H1 (cell line): ENCODE data around the gene BSG. TPM values are rescaled to one million over a fixed set of nuclear protein-coding genes. Genes with fewer than 3 reads are reported as not detected.
A peak's percentile ranks its signal among the peaks of the same experiment; 100 is the strongest.

Experiments used
- CTCF ChIA-PET: fragments of 300-600 bp; sonication (Branson Sonifier 250); formaldehyde crosslinking; loops from one replicate; lab custom pipeline; 2021; ENCODE audit not compliant: partially characterized antibody; lab: Charles Lee
- POLR2A ChIA-PET: fragments of 300-600 bp; sonication (Branson Sonifier 250); formaldehyde crosslinking; loops from one replicate; lab custom pipeline; 2021; ENCODE audit warnings: inconsistent platforms; ENCODE audit not compliant: partially characterized antibody; lab: Charles Lee
- DNase-seq, 2 experiments: peaks; one replicate each; pipeline versions ENCODE4 v3.0.0 to v3.0.0-alpha.2; 2010 to 2022; ENCODE audit warnings: low spot score in 2 of 2, low read depth in 1 of 2, mixed read lengths in 1 of 2
- FAIRE-seq: peaks from 2 replicates; lab custom pipeline; 2011; peaks lifted over from hg19 to GRCh38; lab: Jason Lieb, UNC
- H2AFZ ChIP-seq: 2 replicates; pipeline ENCODE4 v1.8.1; 2012; ENCODE audit warnings: low read length, inconsistent platforms
- H2AK5ac ChIP-seq: 2 replicates; pipeline ENCODE4 v1.6.1; 2013; ENCODE audit warnings: low read depth, low read length
- H2BK120ac ChIP-seq: replicated peaks from 2 replicates; pipeline ENCODE3; 2013; ENCODE audit warnings: low read depth, low read length, inconsistent platforms
- H2BK12ac ChIP-seq: 2 replicates; pipeline ENCODE4 v1.6.1; 2013; ENCODE audit warnings: low read depth, low read length
- H2BK15ac ChIP-seq: 2 replicates; pipeline ENCODE4 v1.6.1; 2013; ENCODE audit warnings: low read length
- H2BK20ac ChIP-seq: 2 replicates; pipeline ENCODE4 v1.6.1; 2013; ENCODE audit warnings: low read length
- H2BK5ac ChIP-seq: 2 replicates; pipeline ENCODE4 v1.6.1; 2013; ENCODE audit warnings: low read depth, low read length
- H3K14ac ChIP-seq: 2 replicates; pipeline ENCODE4 v1.6.1; 2013; ENCODE audit warnings: inconsistent platforms; ENCODE audit not compliant: insufficient read length
- H3K18ac ChIP-seq: 2 replicates; pipeline ENCODE4 v1.6.1; 2013; ENCODE audit warnings: low read length; ENCODE audit errors: extremely low read depth
- H3K23ac ChIP-seq: 2 replicates; pipeline ENCODE4 v1.6.1; 2013; ENCODE audit warnings: inconsistent platforms; ENCODE audit not compliant: insufficient read length
- H3K23me2 ChIP-seq: 2 replicates; pipeline ENCODE4 v1.6.1; 2013; ENCODE audit warnings: low read depth, low read length
- H3K27ac ChIP-seq: 2 replicates; pipeline ENCODE4 v1.6.1; 2011; ENCODE audit warnings: low read depth, low read length, inconsistent platforms
- H3K27me3 ChIP-seq, 4 experiments: replicated peaks in 1 of 4; 1 replicate in 1 of 4; 2 replicates in 3 of 4; pipeline versions ENCODE4 v1.6.1 to v1.8.1; 2011 to 2013; ENCODE audit warnings: low read length in 3 of 4, mild to moderate bottlenecking in 3 of 4, inconsistent platforms in 2 of 4, mixed read lengths in 2 of 4, moderate library complexity in 1 of 4; ENCODE audit not compliant: control insufficient read depth in 3 of 4, insufficient read depth in 3 of 4; ENCODE audit errors: extremely low read depth in 1 of 4
- H3K36me3 ChIP-seq, 4 experiments: 2 replicates each; pipeline versions ENCODE4 v1.6.1 to v1.8.1; 2011 to 2013; ENCODE audit warnings: mild to moderate bottlenecking in 4 of 4, low read length in 3 of 4, moderate library complexity in 2 of 4, control low read depth in 1 of 4, inconsistent platforms in 1 of 4; ENCODE audit not compliant: insufficient read depth in 4 of 4, control insufficient read depth in 2 of 4
- H3K4ac ChIP-seq: replicated peaks from 2 replicates; pipeline ENCODE3; 2013; ENCODE audit warnings: low read length, low read depth, mixed read lengths, inconsistent platforms; ENCODE audit not compliant: insufficient read length
- H3K4me1 ChIP-seq, 4 experiments: replicated peaks in 1 of 4; 1 replicate in 1 of 4; 2 replicates in 3 of 4; pipeline versions ENCODE4 v1.6.1 to v1.8.1; 2011 to 2013; ENCODE audit warnings: low read length in 3 of 4, inconsistent platforms in 2 of 4, mixed read lengths in 1 of 4; ENCODE audit not compliant: insufficient read depth in 4 of 4, control insufficient read depth in 3 of 4
- H3K4me2 ChIP-seq, 2 experiments: 2 replicates each; pipeline versions ENCODE4 v1.6.1 to v1.8.1; 2011 to 2013; ENCODE audit warnings: low read depth in 2 of 2, low read length in 2 of 2, control low read depth in 1 of 2, inconsistent platforms in 1 of 2, mild to moderate bottlenecking in 1 of 2; ENCODE audit not compliant: insufficient read depth in 1 of 2
- H3K4me3 ChIP-seq, 4 experiments: fragments of 200-600, 300-600 bp in 1 of 4; sonication (generic), shearing (Covaris generic), sonication (Bioruptor Twin) in 1 of 4; 2 replicates each; pipeline versions ENCODE4 v1.5.1 to v1.8.1; 2011 to 2016; ENCODE audit warnings: low read length in 4 of 4, low read depth in 3 of 4, control low read depth in 2 of 4, inconsistent platforms in 2 of 4, mild to moderate bottlenecking in 2 of 4, mixed read lengths in 1 of 4, moderate library complexity in 1 of 4; ENCODE audit not compliant: insufficient read depth in 2 of 4; ENCODE audit errors: extremely low read depth in 1 of 4
- H3K56ac ChIP-seq: replicated peaks from 2 replicates; pipeline ENCODE3; 2013; ENCODE audit warnings: low read depth, mild to moderate bottlenecking, mixed read lengths, low read length, inconsistent platforms; ENCODE audit not compliant: insufficient read length
- H3K79me1 ChIP-seq: 2 replicates; pipeline ENCODE4 v1.6.1; 2013; ENCODE audit warnings: low read depth, low read length, control low read depth
- H3K79me2 ChIP-seq, 2 experiments: 2 replicates each; pipeline versions ENCODE4 v1.6.1 to v1.8.1; 2012 to 2013; ENCODE audit warnings: low read length in 2 of 2, mild to moderate bottlenecking in 2 of 2, inconsistent platforms in 1 of 2; ENCODE audit not compliant: insufficient read depth in 2 of 2, control insufficient read depth in 1 of 2
- H3K9ac ChIP-seq, 4 experiments: replicated peaks in 1 of 4; 1 replicate in 1 of 4; 2 replicates in 3 of 4; pipeline versions ENCODE4 v1.6.1 to v1.8.1; 2011 to 2013; ENCODE audit warnings: low read depth in 3 of 4, low read length in 3 of 4, control low read depth in 2 of 4, mild to moderate bottlenecking in 2 of 4, moderate library complexity in 2 of 4, inconsistent platforms in 1 of 4; ENCODE audit errors: extremely low read depth in 1 of 4
- H3K9me3 ChIP-seq, 2 experiments: 2 replicates each; pipeline versions ENCODE4 v1.6.1 to v1.8.1; 2012 to 2013; ENCODE audit warnings: mild to moderate bottlenecking in 2 of 2, moderate library complexity in 2 of 2, control low read depth in 1 of 2, inconsistent platforms in 1 of 2, low read depth in 1 of 2, low read length in 1 of 2, mixed read lengths in 1 of 2; ENCODE audit not compliant: insufficient read depth in 2 of 2
- H4K20me1 ChIP-seq, 2 experiments: replicated peaks in 1 of 2; 2 replicates each; pipeline versions ENCODE3 to v1.8.1; 2011 to 2013; ENCODE audit warnings: inconsistent platforms in 2 of 2, low read length in 2 of 2, mild to moderate bottlenecking in 1 of 2; ENCODE audit not compliant: insufficient read depth in 2 of 2, control insufficient read depth in 1 of 2
- H4K5ac ChIP-seq: 2 replicates; pipeline ENCODE4 v1.6.1; 2013; ENCODE audit warnings: low read length, low read depth, mixed read lengths, inconsistent platforms; ENCODE audit not compliant: insufficient read length
- H4K8ac ChIP-seq: 2 replicates; pipeline ENCODE4 v1.8.0; 2013; ENCODE audit warnings: mild to moderate bottlenecking, moderate library complexity, low read length, inconsistent platforms; ENCODE audit not compliant: insufficient read depth; ENCODE audit errors: extremely low read depth
- H4K91ac ChIP-seq: replicated peaks from 2 replicates; pipeline ENCODE3; 2013; ENCODE audit warnings: low read length, mixed read lengths, inconsistent platforms; ENCODE audit not compliant: insufficient read length
- ASH2L ChIP-seq: fragments of 200-600, 300-600 bp; sonication (generic); IDR thresholded peaks from one replicate; pipeline ENCODE4 v1.7.1; 2017; ENCODE audit warnings: low read length
- GABPA ChIP-seq: IDR thresholded peaks from 2 replicates; pipeline ENCODE4 v1.6.1; 2011; ENCODE audit warnings: mild to moderate bottlenecking, low read length, moderate library complexity, borderline replicate concordance; ENCODE audit not compliant: insufficient read depth
- HDAC6 ChIP-seq: IDR thresholded peaks from one replicate; pipeline ENCODE4 v1.7.1; 2012; ENCODE audit warnings: low read depth, mild to moderate bottlenecking, inconsistent platforms, low read length, moderate library complexity
- JUN ChIP-seq: IDR thresholded peaks from 2 replicates; pipeline ENCODE4 v1.6.1; 2011; ENCODE audit warnings: low read depth, mild to moderate bottlenecking, improper control_type of control experiment, low read length
- JUND ChIP-seq: IDR thresholded peaks from 2 replicates; pipeline ENCODE4 v1.6.1; 2011; ENCODE audit warnings: mild to moderate bottlenecking, improper control_type of control experiment, low read length
- KDM1A ChIP-seq: fragments of 200-600, 300-600 bp; sonication (generic); IDR thresholded peaks from 2 replicates; pipeline ENCODE4 v1.7.1; 2016; ENCODE audit warnings: mild to moderate bottlenecking, low read length, borderline replicate concordance
- MAFK ChIP-seq: IDR thresholded peaks from 2 replicates; pipeline ENCODE4 v1.6.1; 2012; ENCODE audit warnings: low read depth, mild to moderate bottlenecking, improper control_type of control experiment, low read length
- NRF1 ChIP-seq: IDR thresholded peaks from 2 replicates; pipeline ENCODE4 v1.6.1; 2011; ENCODE audit warnings: mild to moderate bottlenecking, low read depth, low read length, improper control_type of control experiment
- RXRA ChIP-seq: IDR thresholded peaks from 2 replicates; pipeline ENCODE4 v1.6.1; 2011; ENCODE audit warnings: low read depth, mild to moderate bottlenecking, low read length, moderate library complexity; ENCODE audit not compliant: insufficient read depth
- SIN3A ChIP-seq, 2 experiments: IDR thresholded peaks in 1 of 2; conservative IDR thresholded peaks in 1 of 2; 2 replicates each; pipeline ENCODE4 v1.6.1; 2011 to 2012; ENCODE audit warnings: low read length in 2 of 2, improper control_type of control experiment in 1 of 2, low read depth in 1 of 2, mild to moderate bottlenecking in 1 of 2
- SP1 ChIP-seq: IDR thresholded peaks from 2 replicates; pipeline ENCODE4 v1.6.1; 2011; ENCODE audit warnings: low read depth, low read length
- SP2 ChIP-seq: IDR thresholded peaks from 2 replicates; pipeline ENCODE4 v1.6.1; 2012; ENCODE audit warnings: mild to moderate bottlenecking, low read length, inconsistent platforms
- TCF12 ChIP-seq: IDR thresholded peaks from 2 replicates; pipeline ENCODE4 v1.6.1; 2011; ENCODE audit warnings: low read depth, mild to moderate bottlenecking, low read length
- WGBS, 2 experiments: shearing (Covaris generic) in 1 of 2; methylation state at CpG; one replicate each; pipeline versions ENCODE4 v1.1.6 to v1.1.7; 2013 to 2015; ENCODE audit warnings: low lambda C conversion rate in 2 of 2, mixed read lengths in 2 of 2, inconsistent platforms in 1 of 2, low coverage in 1 of 2, missing lambda C conversion rate in 1 of 2; ENCODE audit not compliant: insufficient replicate concordance in 2 of 2, insufficient coverage in 1 of 2, insufficient read length in 1 of 2; ENCODE audit errors: extremely low coverage in 1 of 2, missing lambda C conversion rate in 1 of 2; 5-methylcytosine and 5-hydroxymethylcytosine counted together
- polyA plus RNA-seq, 7 experiments: library from polyadenylated mRNA; depleted of rRNA in 3 of 7; stranded (reverse) in 5 of 7; unstranded in 2 of 7; fragments of >200 nt in 5 of 7; fragments of 200-250 nt in 2 of 7; gene quantifications; 1 replicate in 5 of 7; 2 replicates in 1 of 7; 4 replicates in 1 of 7; pipeline versions ENCODE4 v1.2.1 to v1.2.3, GENCODE V29; 2011 to 2013; ENCODE audit warnings: missing spikeins in 2 of 7, mixed read lengths in 2 of 7
- total RNA-seq: library from RNA; stranded (reverse); fragmentation: NEBNext Ultra II Directional; extraction: Animal tissue kit (Norgen Biotek cat#: 25700); gene quantifications from 2 replicates; pipeline ENCODE4 v1.2.1, GENCODE V29; 2021

BSG gene
- total and polyA plus RNA-seq, 2 of the 8 experiments (the other 6 are each of a cell fraction or from before 2014, with no cell fraction given) = 726 to 1,055 TPM

GRCh38 chr19:525857-526419 lies 46.5 kb upstream of the BSG start:
- H2BK120ac ChIP-seq = no peak overlapping the region
- ChIA-PET CTCF (interaction anchor here (0.6 to 2.5 kb wide), 3 partner anchors 15 to 1715 kb away, joined by 3 to 13 read pairs (median 4); no protein-coding TSS in a partner anchor), POLR2A (interaction anchor here (0.8 to 3.1 kb wide), 3 partner anchors 46 to 99 kb away, joined by 3 to 10 read pairs (median 3); no protein-coding TSS in a partner anchor)
- H4K8ac ChIP-seq = no peak overlapping the region
- H2BK12ac ChIP-seq = no peak overlapping the region
- no peak overlapping the region for H3K23ac ChIP-seq
- FAIRE-seq (no peak), DNase-seq (no peak)
- no peaks in the 10 kb centered on the region for H3K79me2 ChIP-seq
- H3K27me3 ChIP-seq = no peaks in the 10 kb centered on the region; a peak in 1 of 7 replicates
- H3K4me2 ChIP-seq = peak overlapping the region in 1 of 2 experiments; percentile 26; a peak in 3 of 4 replicates
- H3K79me1 ChIP-seq = no peaks in the 10 kb centered on the region
- H3K56ac ChIP-seq = no peak overlapping the region
- H3K4me3 ChIP-seq = peak overlapping the region in 1 of 4 experiments; percentile 6; a peak in 1 of 8 replicates
- H3K4me1 ChIP-seq = peaks cover 0 to 3% (median 0%) of the 10 kb centered on the region in 4 experiments; a peak in 2 of 7 replicates
- H2BK15ac ChIP-seq = no peak overlapping the region
- H2BK20ac ChIP-seq = no peak overlapping the region
- H4K20me1 ChIP-seq = no peaks in the 10 kb centered on the region
- H3K27ac ChIP-seq = no peak overlapping the region
- 63% methylated on average over 11 of the region's 13 CpGs; no CpG with 5 or more reads in 1 of the 2 experiments for WGBS, 2 experiments
- H3K9me3 ChIP-seq = peaks cover 8 to 16% of the 10 kb centered on the region in 2 experiments; a peak in 2 of 4 replicates
- no peak overlapping the region for H3K18ac ChIP-seq
- no peaks in the 10 kb centered on the region for H3K36me3 ChIP-seq
- H4K5ac ChIP-seq = no peak overlapping the region
- H2AK5ac ChIP-seq = no peak overlapping the region
- H3K9ac ChIP-seq = no peak overlapping the region; a peak in 1 of 7 replicates
- H3K14ac ChIP-seq = no peak overlapping the region
- peaks cover 4% of the 10 kb centered on the region; the same call in 1 of the 2 replicates for H3K23me2 ChIP-seq
- no peak overlapping the region for H2BK5ac ChIP-seq
- H4K91ac ChIP-seq = no peak overlapping the region
- no peak overlapping the region for H3K4ac ChIP-seq
- H2AFZ ChIP-seq = no peak overlapping the region
- TF ChIP-seq TCF12 (no peak), JUN (no peak), SP1 (no peak), SIN3A (conservative IDR thresholded peaks at IDR 0.05 in 1 of 2, IDR thresholded peaks at IDR 0.05 in 1 of 2; ENCODE audit: low read depth in 1 of 2, low read length in 2 of 2) (no peak), HDAC6 (no peak), MAFK (no peak), JUND (no peak), ASH2L (no peak), RXRA (no peak), SP2 (no peak), NRF1 (no peak), KDM1A (no peak), GABPA (no peak)
